AG09309 (cell line): ENCODE data around the gene WDR73.

Experiments used
- DNase-seq: peaks from one replicate; pipeline ENCODE4 v3.0.0-alpha.2; 2010; ENCODE audit warnings: low read depth
- H3K4me3 ChIP-seq: 2 replicates; pipeline ENCODE4 v1.5.1; 2011; ENCODE audit warnings: mild to moderate bottlenecking, low read depth, low read length, moderate library complexity; ENCODE audit not compliant: control insufficient read depth
- TF ChIP-seq, protein P1 (sequence below): IDR thresholded peaks from 2 replicates; pipeline ENCODE4 v1.5.1; 2011; ENCODE audit warnings: mild to moderate bottlenecking, low read depth, low read length, inconsistent platforms; ENCODE audit not compliant: insufficient read depth, control insufficient read depth; ENCODE audit errors: missing control alignments

Gene WDR73

DNA sequence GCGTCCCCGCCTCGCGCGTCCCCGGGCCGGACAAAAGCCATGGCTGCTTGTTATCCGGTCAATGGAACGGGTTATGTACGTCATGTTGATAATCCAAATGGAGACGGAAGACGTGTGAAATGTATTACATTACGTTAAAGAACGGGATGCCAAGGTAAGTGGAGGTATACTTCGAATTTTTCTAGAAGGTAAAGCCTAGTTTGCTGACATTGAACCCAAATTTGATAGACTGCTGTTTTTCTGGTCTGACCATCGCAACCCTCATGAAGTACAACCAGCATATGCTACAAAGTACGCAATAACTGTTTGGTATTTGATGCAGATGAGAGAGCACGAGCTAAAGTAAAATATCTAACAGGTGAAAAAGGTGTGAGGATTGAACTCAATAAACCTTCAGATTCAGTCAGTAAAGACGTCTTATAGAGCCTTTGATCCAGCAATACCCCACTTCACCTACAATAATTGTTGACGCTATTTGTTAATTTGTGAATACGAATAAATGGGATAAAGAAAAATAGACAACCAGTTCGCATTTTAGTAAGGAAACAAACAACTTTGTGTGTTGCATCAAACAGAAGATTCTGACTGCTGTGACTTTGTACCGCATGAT is 19.8 kb downstream of the WDR73 start:
- no peak for DNase-seq
- peak overlapping the region; percentile 52 for H3K4me3 ChIP-seq
- TF ChIP-seq, protein P1, sequence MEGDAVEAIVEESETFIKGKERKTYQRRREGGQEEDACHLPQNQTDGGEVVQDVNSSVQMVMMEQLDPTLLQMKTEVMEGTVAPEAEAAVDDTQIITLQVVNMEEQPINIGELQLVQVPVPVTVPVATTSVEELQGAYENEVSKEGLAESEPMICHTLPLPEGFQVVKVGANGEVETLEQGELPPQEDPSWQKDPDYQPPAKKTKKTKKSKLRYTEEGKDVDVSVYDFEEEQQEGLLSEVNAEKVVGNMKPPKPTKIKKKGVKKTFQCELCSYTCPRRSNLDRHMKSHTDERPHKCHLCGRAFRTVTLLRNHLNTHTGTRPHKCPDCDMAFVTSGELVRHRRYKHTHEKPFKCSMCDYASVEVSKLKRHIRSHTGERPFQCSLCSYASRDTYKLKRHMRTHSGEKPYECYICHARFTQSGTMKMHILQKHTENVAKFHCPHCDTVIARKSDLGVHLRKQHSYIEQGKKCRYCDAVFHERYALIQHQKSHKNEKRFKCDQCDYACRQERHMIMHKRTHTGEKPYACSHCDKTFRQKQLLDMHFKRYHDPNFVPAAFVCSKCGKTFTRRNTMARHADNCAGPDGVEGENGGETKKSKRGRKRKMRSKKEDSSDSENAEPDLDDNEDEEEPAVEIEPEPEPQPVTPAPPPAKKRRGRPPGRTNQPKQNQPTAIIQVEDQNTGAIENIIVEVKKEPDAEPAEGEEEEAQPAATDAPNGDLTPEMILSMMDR, result no peak

DNA sequence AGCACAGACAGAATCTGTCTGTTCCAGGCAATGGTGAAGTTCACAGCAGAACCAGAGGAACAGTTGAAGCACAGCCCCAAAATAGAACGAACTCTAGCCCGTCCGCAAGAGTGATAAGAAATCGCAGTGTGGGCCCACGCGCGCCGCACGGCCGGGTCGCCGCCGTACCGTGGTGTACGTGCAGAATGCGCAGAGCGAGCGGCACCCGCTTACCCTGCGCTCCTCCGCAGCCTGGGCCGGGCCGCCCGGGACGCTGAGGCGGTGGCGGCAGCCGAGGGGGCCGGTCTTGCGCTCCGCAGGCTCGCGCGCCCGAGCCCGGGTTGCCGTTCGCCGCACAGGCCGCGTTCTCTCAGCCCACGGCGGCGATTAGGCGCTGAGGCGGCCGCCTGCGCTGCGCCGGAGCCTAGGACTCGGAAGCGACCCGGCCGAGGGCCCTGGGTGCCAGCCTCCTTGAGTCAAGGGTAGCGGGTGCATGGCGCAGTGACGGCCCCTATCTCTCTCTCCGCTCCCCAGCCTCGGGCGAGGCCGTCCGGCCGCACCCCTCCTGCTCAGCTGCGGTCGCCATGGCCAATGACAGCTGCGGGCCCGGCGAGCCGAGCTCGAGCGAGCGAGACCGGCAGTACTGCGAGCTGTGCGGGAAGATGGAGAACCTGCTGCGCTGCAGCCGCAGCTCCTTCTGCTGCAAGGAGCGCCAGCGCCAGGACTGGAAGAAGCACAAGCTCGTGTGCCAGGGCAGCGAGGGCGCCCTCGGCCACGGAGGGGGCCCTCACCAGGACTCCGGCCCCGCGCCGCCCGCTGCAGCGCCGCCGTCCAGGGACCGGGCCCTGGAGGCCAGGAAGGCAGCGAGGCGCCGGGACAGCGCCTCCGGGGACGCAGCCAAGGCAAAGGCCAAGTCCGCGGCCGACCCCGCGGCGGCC is 20.5 kb downstream of the WDR73 start:
- DNase-seq, result peak; percentile 33
- TF ChIP-seq, protein P1, result no peak
- H3K4me3 ChIP-seq, result peak overlapping the region; percentile 52

DNA sequence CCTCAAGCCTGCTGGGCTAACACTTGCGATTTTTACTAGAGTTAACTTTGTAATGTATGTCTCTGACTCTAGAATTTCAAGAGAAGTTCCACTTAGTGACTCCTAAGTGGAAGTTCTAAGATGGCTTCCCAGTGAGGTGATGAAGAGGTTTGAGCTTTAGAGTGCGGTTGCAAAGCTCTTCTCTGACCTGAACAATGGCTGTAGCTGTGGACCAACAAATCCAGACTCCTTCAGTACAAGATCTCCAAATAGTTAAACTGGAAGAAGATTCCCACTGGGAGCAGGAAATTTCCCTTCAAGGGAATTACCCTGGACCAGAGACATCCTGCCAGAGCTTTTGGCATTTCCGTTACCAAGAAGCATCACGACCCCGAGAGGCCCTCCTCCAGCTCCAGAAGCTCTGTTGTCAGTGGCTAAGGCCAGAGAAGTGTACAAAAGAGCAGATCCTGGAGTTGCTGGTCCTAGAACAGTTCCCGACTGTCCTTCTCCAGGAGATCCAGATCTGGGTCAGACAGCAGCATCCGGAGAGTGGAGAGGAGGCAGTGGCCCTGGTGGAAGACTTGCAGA is 22.3 kb downstream of the WDR73 start:
- H3K4me3 ChIP-seq, result peak overlapping the region; percentile 70
- DNase-seq, result no peak
- TF ChIP-seq, protein P1, result no peak

DNA sequence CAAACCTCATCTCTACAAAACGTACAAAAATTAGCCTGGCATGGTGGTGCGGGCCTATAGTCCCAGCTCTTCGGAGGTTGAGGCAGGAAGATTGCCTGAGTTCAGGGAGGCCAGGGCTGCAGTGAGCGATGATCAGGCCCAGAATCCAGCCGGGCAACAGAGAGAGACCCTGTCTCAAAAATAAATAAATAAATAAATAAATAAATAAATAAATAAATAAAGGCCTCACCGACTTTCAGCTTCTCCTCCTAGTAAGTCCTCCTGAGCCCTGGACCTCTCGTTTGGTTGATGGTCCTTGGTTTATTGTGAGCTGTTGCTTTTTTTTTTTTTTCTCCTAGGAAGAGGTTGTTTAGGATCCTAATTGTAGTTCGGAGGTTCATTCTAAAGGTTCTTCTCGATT is 25.1 kb downstream of the WDR73 start:
- H3K4me3 ChIP-seq, result no peak overlapping the region
- TF ChIP-seq, protein P1, result no peak
- no peak for DNase-seq

DNA sequence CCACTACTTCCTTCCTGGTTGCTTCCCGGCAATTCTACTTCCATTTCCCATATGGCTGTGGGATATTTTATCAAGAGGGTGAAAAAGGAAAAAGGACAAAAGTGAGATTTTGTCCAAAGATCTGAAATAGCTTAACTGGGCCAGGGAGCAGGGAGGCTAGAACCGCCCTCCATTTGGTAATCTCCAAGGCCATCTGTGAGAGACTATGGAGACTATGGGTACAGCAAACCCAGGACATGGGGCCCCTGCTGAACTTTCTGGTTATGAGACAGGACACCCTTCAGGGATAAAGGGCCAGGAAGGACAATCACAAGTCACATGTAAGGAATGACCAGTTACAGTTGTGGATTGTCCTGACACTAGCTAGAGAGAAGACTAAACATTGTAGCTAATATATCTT is 29.0 kb downstream of the WDR73 start:
- TF ChIP-seq, protein P1, result no peak

DNA sequence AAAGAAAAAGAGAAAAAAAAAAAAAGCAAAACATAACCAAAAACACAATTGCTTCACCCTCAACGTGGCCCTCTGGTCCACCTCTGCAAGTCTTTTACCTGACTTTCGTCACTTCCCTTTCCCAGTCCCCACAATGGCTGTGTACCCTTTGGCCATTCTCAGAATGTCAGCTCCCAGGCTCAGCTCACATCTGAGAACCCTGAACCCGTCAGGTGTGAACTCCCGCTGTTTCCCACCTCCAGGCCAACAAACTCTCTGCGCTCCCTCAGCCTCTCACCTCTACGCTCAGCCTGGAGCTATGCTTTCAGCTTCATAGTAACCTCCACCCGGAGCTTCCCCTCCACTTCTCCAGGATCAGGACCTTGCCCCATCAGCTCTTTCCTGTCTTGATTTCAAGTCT is 29.7 kb downstream of the WDR73 start:
- TF ChIP-seq, protein P1, result no peak
- no peak for DNase-seq
- no peak overlapping the region for H3K4me3 ChIP-seq

More for the DNA sequence above, 29.0 kb downstream of the WDR73 start:
- no peak for DNase-seq
- H3K4me3 ChIP-seq, result no peak overlapping the region
